Measurements from ENCODE around the gene YIF1B.

Gene YIF1B

GRCh38 chr19:38333245-38333644 is 17.5 kb upstream of the YIF1B start:
- DNase-seq (ENCODE audit: low spot score): no peak

GRCh38 chr19:38331728-38332127 is 16.0 kb upstream of the YIF1B start:
- no peak for DNase-seq (ENCODE audit: low spot score)

GRCh38 chr19:38329651-38330050 is 13.9 kb upstream of the YIF1B start:
- DNase-seq (ENCODE audit: low spot score): no peak

- DNase-seq (ENCODE audit: low spot score): no peak
Measured at GRCh38 chr19:38326591-38326990, 10.8 kb upstream of the YIF1B start.

- no peak for DNase-seq (ENCODE audit: low spot score)
Measured at GRCh38 chr19:38324431-38324830, 8.7 kb upstream of the YIF1B start.

GRCh38 chr19:38323291-38323690 is 7.5 kb upstream of the YIF1B start:
- DNase-seq (ENCODE audit: low spot score): no peak

GRCh38 chr19:38321646-38322196 is 6.0 kb upstream of the YIF1B start:
- DNase-seq (ENCODE audit: low spot score): no peak

GRCh38 chr19:38320969-38321339 is 5.2 kb upstream of the YIF1B start:
- no peak for DNase-seq (ENCODE audit: low spot score)

GRCh38 chr19:38319421-38320258 is 3.9 kb upstream of the YIF1B start, which contains the start of gene KCNK6:
Gene KCNK6, plus strand, starts transcription at chr19:38319845. Its CDS starts 106 bp downstream, at chr19:38319951.
- no peak for DNase-seq (ENCODE audit: low spot score)

- no peak for DNase-seq (ENCODE audit: low spot score)
Measured at GRCh38 chr19:38318660-38319059, 2.9 kb upstream of the YIF1B start.

GRCh38 chr19:38317104-38317612 is 1.4 kb upstream of the YIF1B start:
- DNase-seq (ENCODE audit: low spot score): no peak

GRCh38 chr19:38316477-38317067 is 825 bp upstream of the YIF1B start:
- no peak for DNase-seq (ENCODE audit: low spot score)

GRCh38 chr19:38310986-38311385 is 4.8 kb downstream of the YIF1B start:
- DNase-seq (ENCODE audit: low spot score): no peak

- no peak for DNase-seq (ENCODE audit: low spot score)
Measured at GRCh38 chr19:38310279-38310670, 5.5 kb downstream of the YIF1B start.

- no peak for DNase-seq (ENCODE audit: low spot score)
Measured at GRCh38 chr19:38309615-38310278, 6.0 kb downstream of the YIF1B start.

- no peak for DNase-seq (ENCODE audit: low spot score)
Measured at GRCh38 chr19:38308926-38309614, 6.7 kb downstream of the YIF1B start.

GRCh38 chr19:38308006-38308766 is 7.6 kb downstream of the YIF1B start:
- no peak for DNase-seq (ENCODE audit: low spot score)

GRCh38 chr19:38307597-38307996 is 8.2 kb downstream of the YIF1B start:
- DNase-seq (ENCODE audit: low spot score): no peak

GRCh38 chr19:38307076-38307475 is 8.7 kb downstream of the YIF1B start:
- no peak for DNase-seq (ENCODE audit: low spot score)

- DNase-seq (ENCODE audit: low spot score): no peak
Measured at GRCh38 chr19:38306236-38306635, 9.5 kb downstream of the YIF1B start.

- peak; percentile 98 for DNase-seq (ENCODE audit: low spot score)
Measured at GRCh38 chr19:38304866-38305429, 10.8 kb downstream of the YIF1B start.
